Esophagus squamous epithelium (tissue), 4 donors: Measurements from ENCODE around the gene HES7.

Experiments
- POLR2A ChIP-seq, 4 donors: fragments of 450-650 bp; IDR thresholded peaks; one replicate each; pipeline ENCODE4 v1.6.1; 2017; ENCODE audit warnings: antibody characterized with exemption in 4 of 4, mild to moderate bottlenecking in 4 of 4, moderate library complexity in 3 of 4
- TF ChIP-seq, protein P1 (sequence below), 6 experiments: fragments of 450-650 bp in 4 of 6; fragments of 200-600 bp in 2 of 6; sonication (generic) in 2 of 6; IDR thresholded peaks; one replicate each; pipeline ENCODE4 v1.5.1; 2016 to 2019; ENCODE audit warnings: antibody characterized with exemption in 6 of 6, mild to moderate bottlenecking in 4 of 6, moderate library complexity in 4 of 6

GRCh38 chr17:8149419-8150193 lies 25.7 kb upstream of the HES7 start:
- TF ChIP-seq, protein P1, sequence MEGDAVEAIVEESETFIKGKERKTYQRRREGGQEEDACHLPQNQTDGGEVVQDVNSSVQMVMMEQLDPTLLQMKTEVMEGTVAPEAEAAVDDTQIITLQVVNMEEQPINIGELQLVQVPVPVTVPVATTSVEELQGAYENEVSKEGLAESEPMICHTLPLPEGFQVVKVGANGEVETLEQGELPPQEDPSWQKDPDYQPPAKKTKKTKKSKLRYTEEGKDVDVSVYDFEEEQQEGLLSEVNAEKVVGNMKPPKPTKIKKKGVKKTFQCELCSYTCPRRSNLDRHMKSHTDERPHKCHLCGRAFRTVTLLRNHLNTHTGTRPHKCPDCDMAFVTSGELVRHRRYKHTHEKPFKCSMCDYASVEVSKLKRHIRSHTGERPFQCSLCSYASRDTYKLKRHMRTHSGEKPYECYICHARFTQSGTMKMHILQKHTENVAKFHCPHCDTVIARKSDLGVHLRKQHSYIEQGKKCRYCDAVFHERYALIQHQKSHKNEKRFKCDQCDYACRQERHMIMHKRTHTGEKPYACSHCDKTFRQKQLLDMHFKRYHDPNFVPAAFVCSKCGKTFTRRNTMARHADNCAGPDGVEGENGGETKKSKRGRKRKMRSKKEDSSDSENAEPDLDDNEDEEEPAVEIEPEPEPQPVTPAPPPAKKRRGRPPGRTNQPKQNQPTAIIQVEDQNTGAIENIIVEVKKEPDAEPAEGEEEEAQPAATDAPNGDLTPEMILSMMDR (IDR thresholded peaks at IDR 0.05) = no peak
- TF ChIP-seq POLR2A (IDR thresholded peaks at IDR 0.05) = no peak
